Esophagus (tissue), 2 donors: ENCODE data around the gene WASHC4. TPM values are rescaled to one million over a fixed set of nuclear protein-coding genes. Genes with fewer than 3 reads are reported as not detected.

Experiments used
- H3K27ac ChIP-seq, 2 donors: one replicate each; pipeline ENCODE4 v1.5.1; 2013; ENCODE audit warnings: low read depth in 2 of 2, mild to moderate bottlenecking in 2 of 2, inconsistent platforms in 1 of 2, low read length in 1 of 2, moderate library complexity in 1 of 2
- H3K27me3 ChIP-seq, 2 donors: one replicate each; pipeline ENCODE4 v1.6.1; 2013; ENCODE audit warnings: low read length in 2 of 2, control low read depth in 1 of 2, mild to moderate bottlenecking in 1 of 2; ENCODE audit not compliant: insufficient read depth in 2 of 2, control insufficient read depth in 1 of 2
- H3K36me3 ChIP-seq, 2 donors: one replicate each; pipeline ENCODE4 v1.6.1; 2013; ENCODE audit warnings: low read length in 1 of 2; ENCODE audit not compliant: control insufficient read depth in 2 of 2, insufficient read depth in 2 of 2
- H3K4me1 ChIP-seq, 2 donors: one replicate each; pipeline ENCODE4 v1.6.1; 2013; ENCODE audit warnings: low read length in 1 of 2; ENCODE audit not compliant: control insufficient read depth in 2 of 2, insufficient read depth in 2 of 2
- H3K4me3 ChIP-seq, 2 donors: one replicate each; pipeline ENCODE4 v1.5.1; 2013; ENCODE audit warnings: low read length in 2 of 2, mild to moderate bottlenecking in 2 of 2, low read depth in 1 of 2, moderate library complexity in 1 of 2
- H3K9me3 ChIP-seq, 2 donors: one replicate each; pipeline ENCODE4 v1.6.1; 2013; ENCODE audit warnings: mild to moderate bottlenecking in 2 of 2, low read depth in 1 of 2, low read length in 1 of 2, moderate library complexity in 1 of 2; ENCODE audit not compliant: control insufficient read depth in 2 of 2, insufficient read depth in 1 of 2
- WGBS, 2 donors: extraction: QIAGEN DNeasy Blood & Tissue Kit; methylation state at CpG; one replicate each; pipeline ENCODE4 v1.1.7; 2013; 5-methylcytosine and 5-hydroxymethylcytosine counted together
- polyA plus RNA-seq, 2 donors: library from polyadenylated mRNA; stranded (reverse); fragments of 200-250 nt; gene quantifications; one replicate each; pipeline ENCODE4 v1.2.3, GENCODE V29; 2013
- donor health status: healthy with polysubstance abuse.
- donor health status: Bipolar disorder and iron deficiency.

WASHC4 gene
- polyA plus RNA-seq, 2 donors = 8.6 to 11.6 TPM

DNA sequence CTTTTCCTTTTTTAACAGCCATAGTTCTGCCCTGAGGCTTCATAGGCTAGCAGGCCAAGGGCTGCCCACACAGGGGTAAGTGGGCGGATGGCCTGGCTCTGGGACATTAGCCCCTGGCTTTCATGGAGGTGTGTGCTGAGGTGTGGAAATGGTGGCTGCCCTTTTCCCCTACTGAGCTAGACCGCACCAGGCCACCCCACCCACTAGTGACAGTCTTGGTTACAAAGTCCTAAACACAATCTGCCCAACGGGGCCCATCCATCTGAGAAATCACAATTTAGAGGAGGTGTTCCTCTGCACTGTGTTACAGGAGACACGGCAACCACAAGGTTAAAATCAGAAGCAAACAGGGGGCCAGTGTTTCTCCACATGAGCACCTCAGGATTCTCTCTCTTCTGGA lies 92.9 kb downstream of the WASHC4 start:
- no peak overlapping the region for H3K4me3 ChIP-seq
- H3K27me3 ChIP-seq = no peaks in the 10 kb centered on the region
- peaks cover 10 to 37% of the 10 kb centered on the region in 2 donors for H3K36me3 ChIP-seq
- H3K27ac ChIP-seq = no peak overlapping the region
- H3K9me3 ChIP-seq = no peaks in the 10 kb centered on the region
- WGBS, 2 donors = 96% methylated on average over 4 of the region's 4 CpGs
- H3K4me1 ChIP-seq = peaks cover 0 to 3% of the 10 kb centered on the region in 2 donors

DNA sequence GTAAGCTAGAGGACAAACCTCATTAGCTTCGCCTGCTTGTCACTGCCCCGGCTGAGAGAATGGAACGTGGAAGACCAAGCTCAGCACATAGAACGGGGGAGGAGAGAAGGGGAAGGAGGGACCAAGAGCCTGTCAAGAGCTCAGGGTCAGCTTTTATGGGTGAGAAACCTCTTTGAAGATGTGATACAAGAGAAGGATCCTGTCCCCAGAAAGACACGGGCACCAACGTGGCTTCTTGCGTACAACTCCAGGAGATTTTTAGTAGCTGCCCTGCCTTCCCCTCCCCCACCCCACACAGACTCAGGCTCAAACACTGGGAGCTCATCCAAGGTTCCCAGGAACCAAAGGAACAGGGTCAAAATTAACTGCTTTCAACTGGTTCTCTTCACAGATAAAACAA lies 93.8 kb downstream of the WASHC4 start:
- H3K27me3 ChIP-seq = no peaks in the 10 kb centered on the region
- peaks cover 12 to 39% of the 10 kb centered on the region in 2 donors for H3K36me3 ChIP-seq
- H3K9me3 ChIP-seq = no peaks in the 10 kb centered on the region
- 85 to 90% methylated on average over 7 of the region's 7 CpGs for WGBS, 2 donors
- H3K4me1 ChIP-seq = peaks cover 0 to 3% of the 10 kb centered on the region in 2 donors
- H3K4me3 ChIP-seq = no peak overlapping the region
- H3K27ac ChIP-seq = no peak overlapping the region

DNA sequence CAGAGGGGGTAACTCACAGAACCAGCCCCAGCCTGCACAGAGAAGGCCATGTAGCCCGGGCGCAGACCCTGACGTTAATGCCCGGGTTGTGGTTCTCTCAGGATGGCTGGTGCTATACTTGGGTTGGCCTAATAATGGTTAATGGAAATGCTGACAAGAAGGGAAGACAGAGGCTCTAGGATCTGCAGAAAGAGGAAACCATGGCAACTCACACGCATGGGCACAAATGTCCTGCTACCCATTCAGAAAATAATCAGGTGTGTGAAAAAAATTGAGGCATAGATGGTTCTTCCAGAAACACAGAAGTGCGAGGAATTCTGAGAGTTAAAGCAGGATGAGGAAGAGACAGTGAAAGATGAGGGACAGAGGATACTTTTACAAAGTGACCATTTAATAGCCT lies 94.7 kb downstream of the WASHC4 start:
- H3K4me1 ChIP-seq = peaks cover 0 to 3% of the 10 kb centered on the region in 2 donors
- WGBS, 2 donors = 91 to 93% methylated on average over 6 of the region's 6 CpGs
- H3K9me3 ChIP-seq = no peaks in the 10 kb centered on the region
- H3K27me3 ChIP-seq = no peaks in the 10 kb centered on the region
- no peak overlapping the region for H3K4me3 ChIP-seq
- H3K27ac ChIP-seq = no peak overlapping the region
- peaks cover 18 to 40% of the 10 kb centered on the region in 2 donors for H3K36me3 ChIP-seq

DNA sequence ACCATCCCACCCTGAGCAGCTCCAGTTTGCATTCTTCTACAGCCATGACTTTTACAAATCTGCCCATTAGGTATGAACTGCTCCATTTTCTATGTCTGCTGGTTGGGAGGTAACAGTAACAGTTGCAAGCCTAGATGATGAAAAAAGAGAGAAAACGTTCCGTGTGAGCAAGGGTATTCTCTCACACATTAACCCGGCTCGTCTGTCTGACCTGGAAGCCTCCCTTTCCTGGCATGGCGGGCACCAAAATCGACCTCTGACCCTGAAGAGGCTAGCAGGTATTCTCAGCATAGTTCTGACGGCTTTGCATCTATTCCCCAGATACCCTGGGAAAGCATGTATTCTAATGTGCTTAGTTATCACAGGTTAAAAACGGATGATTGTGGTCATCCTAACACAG lies 96.6 kb downstream of the WASHC4 start:
- Histone ChIP-seq H3K27me3 (no peaks in the 10 kb centered on the region), H3K9me3 (no peaks in the 10 kb centered on the region), H3K4me1 (peaks cover 0 to 3% of the 10 kb centered on the region in 2 donors), H3K36me3 (peaks cover 18 to 32% of the 10 kb centered on the region in 2 donors), H3K4me3 (no peak overlapping the region), H3K27ac (no peak overlapping the region)
- WGBS, 2 donors = 95% methylated on average over 8 of the region's 8 CpGs

DNA sequence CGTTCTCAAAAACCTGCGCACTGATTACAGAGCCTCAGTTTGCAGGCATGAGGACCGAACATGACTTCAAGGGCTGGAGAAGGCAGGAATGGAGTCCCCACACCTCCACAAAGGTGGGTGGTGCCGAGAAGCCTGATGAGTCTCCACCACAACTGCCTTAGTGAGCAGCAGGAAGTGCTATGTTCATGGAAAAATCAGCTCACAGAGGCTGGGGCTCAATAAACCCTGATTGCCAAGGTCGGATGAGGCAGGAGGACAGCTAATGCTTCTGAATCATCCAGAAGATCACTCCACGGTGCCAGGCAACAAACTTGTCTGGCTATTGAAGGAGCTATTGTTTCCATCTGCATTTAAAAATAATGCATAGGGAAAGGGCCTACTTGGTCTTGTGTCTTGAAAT lies 97.4 kb downstream of the WASHC4 start:
- peaks cover 18 to 32% of the 10 kb centered on the region in 2 donors for H3K36me3 ChIP-seq

DNA sequence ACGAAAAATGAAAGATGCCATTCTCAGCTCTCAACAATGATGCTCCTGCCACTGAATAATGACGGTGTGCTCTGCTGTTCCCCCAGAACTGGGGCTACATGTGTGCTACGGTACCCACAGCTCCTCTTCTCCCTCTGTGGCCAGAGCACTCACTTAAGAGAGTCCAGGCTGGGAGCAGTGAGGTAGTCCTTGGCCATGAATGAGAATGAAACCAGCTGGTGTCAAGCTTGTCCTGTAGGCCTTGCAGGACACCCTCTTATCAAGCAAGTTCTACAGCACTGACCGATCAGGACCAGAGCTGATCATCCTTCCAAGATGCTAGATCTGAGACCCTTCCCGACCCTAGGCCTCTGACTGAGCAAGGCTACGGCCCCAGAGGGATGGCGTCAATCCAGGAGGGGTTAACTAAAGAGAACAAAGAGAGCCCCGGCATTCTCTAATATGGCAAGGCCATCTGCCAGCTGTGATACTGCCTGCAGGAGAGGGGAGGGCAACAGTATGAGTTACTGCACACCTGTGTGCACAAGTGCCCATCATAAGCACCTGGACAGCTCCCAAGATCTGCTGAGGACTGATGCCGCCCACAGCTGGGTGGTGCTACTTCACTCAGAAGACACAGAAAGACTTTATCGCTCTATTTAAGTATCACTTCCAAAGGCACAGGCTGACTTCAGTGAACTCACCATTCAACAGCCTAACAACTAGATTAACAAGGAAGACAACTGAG lies 98.0 kb downstream of the WASHC4 start:
- peaks cover 0 to 3% of the 10 kb centered on the region in 2 donors for H3K4me1 ChIP-seq
- H3K36me3 ChIP-seq = peaks cover 18 to 28% of the 10 kb centered on the region in 2 donors
- H3K27me3 ChIP-seq = no peaks in the 10 kb centered on the region
- H3K27ac ChIP-seq = no peak overlapping the region
- H3K9me3 ChIP-seq = no peaks in the 10 kb centered on the region
- no peak overlapping the region for H3K4me3 ChIP-seq
- WGBS, 2 donors = 77 to 87% methylated on average over 10 of the region's 10 CpGs

More for the DNA sequence above, 97.4 kb downstream of the WASHC4 start:
- 75 to 81% methylated on average over 6 of the region's 6 CpGs for WGBS, 2 donors
- H3K4me3 ChIP-seq = no peak overlapping the region
- peaks cover 0 to 3% of the 10 kb centered on the region in 2 donors for H3K4me1 ChIP-seq
- no peaks in the 10 kb centered on the region for H3K27me3 ChIP-seq
- no peaks in the 10 kb centered on the region for H3K9me3 ChIP-seq
- no peak overlapping the region for H3K27ac ChIP-seq

DNA sequence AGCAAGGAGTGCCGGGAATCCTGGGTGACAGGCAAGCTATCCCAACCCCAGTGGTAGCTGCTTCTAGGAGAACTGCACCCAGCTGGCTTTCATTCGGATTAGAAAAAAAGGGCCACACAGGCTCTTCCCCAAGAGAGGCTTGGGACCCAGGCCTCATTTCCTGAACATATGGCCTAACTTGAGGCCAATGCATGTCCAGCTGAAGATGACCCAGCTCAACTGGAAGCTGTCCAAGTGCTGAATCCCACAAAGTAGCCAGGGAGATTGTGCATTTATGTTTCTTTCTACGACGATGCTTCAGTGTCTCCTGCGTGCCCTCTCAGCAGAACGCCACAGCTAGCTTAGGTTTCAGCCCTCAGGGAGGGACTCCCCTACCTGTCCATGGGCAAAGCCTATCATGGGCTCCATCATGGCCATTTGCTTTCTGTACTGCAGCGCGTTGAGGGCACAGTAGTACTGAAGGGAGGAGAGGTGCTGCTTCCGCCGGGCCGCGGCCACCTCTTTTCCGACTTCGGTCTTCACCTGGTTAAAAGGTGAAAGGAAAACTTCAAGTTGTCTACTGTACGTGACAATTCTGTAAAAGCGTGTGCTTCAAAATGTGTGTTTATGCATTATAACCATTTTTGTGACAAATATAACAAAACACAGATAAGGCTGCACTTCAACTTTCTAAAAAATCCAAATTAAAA lies 99.3 kb downstream of the WASHC4 start:
- Histone ChIP-seq H3K4me1 (peaks cover 0 to 3% of the 10 kb centered on the region in 2 donors), H3K27me3 (no peaks in the 10 kb centered on the region), H3K4me3 (no peak overlapping the region), H3K9me3 (no peaks in the 10 kb centered on the region), H3K27ac (no peak overlapping the region), H3K36me3 (peaks cover 18 to 32% of the 10 kb centered on the region in 2 donors)
- 92% methylated on average over 16 of the region's 16 CpGs for WGBS, 2 donors

DNA sequence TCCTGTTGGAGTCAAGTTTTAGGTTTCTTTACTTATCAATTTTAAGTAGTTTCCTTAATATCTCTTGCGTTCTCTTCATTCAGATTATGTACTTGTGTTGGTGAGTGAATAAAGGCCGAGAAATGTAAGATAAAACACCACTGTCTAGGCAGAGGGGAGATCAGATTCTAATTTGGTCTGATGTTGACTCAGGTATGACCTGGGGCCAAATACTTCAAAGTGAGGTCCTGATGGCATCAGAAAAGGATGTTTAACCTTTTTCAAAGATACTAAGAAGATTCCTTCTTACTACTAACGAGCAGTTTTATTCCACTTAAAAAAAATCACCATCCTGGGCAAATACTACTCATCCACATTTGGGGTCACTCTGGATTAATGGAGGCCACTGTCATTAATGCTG lies 101.6 kb downstream of the WASHC4 start:
- H3K4me3 ChIP-seq = no peak overlapping the region
- 83 to 96% methylated on average over 3 of the region's 3 CpGs for WGBS, 2 donors

DNA sequence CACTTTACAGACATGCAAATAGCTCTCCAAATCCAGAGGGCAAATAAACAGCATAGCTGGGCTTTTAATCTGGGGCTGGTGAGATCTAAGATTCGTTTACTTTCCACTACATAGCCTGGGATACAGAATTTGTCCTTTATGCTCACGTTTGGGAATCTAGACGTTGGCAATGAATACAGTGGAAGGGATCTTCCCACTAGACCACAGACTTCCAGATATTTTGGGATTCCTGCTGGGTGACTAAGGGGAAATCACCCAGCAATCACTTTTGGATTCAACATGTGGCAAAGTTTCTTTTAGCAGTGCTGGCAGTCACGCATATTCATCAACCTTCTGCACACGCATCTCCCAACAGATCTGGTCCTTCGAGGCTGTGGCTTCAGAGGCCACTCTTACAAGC lies 104.9 kb downstream of the WASHC4 start:
- Histone ChIP-seq H3K4me1 (no peaks in the 10 kb centered on the region), H3K27ac (no peak overlapping the region), H3K36me3 (peaks cover 0 to 17% of the 10 kb centered on the region in 2 donors), H3K9me3 (no peaks in the 10 kb centered on the region), H3K27me3 (no peaks in the 10 kb centered on the region), H3K4me3 (no peak overlapping the region)
- WGBS, 2 donors = 69 to 75% methylated on average over 6 of the region's 6 CpGs

More for the DNA sequence above, 101.6 kb downstream of the WASHC4 start:
- Histone ChIP-seq H3K27me3 (no peaks in the 10 kb centered on the region), H3K27ac (no peak overlapping the region), H3K4me1 (peaks cover 0 to 3% of the 10 kb centered on the region in 2 donors), H3K36me3 (peaks cover 14 to 32% of the 10 kb centered on the region in 2 donors), H3K9me3 (no peaks in the 10 kb centered on the region)
